GM19328 (cell line): Measurements from ENCODE around the gene PITRM1.
"Not testable (repeated sequence)": the region's sequence is repeated elsewhere in the genome, so short reads cannot be mapped to it uniquely, and the experiment has no call there.

Experiments
- ATAC-seq: cut with Tn5 transposase; IDR thresholded peaks from one replicate; pipeline ENCODE4 v1.9.1; 2021; ENCODE audit warnings: mild to moderate bottlenecking, moderate library complexity; ENCODE audit not compliant: unreplicated experiment

The PITRM1 gene

GRCh38 chr10:3197348-3198003, 24.9 kb upstream of the PITRM1 start:
- peak; percentile 53 for ATAC-seq

- no peak for ATAC-seq
These were observed 24.4 kb upstream of the PITRM1 start for GRCh38 chr10:3196958-3197347.

- no peak for ATAC-seq
These were observed 23.9 kb upstream of the PITRM1 start for GRCh38 chr10:3196482-3196881.

- ATAC-seq, result no peak
These were observed 23.1 kb upstream of the PITRM1 start for GRCh38 chr10:3195726-3196125.

GRCh38 chr10:3195286-3195685, 22.7 kb upstream of the PITRM1 start:
- no peak for ATAC-seq

- no peak for ATAC-seq
These were observed 22.3 kb upstream of the PITRM1 start for GRCh38 chr10:3194871-3195270.

- no peak for ATAC-seq
These were observed 21.2 kb upstream of the PITRM1 start for GRCh38 chr10:3193751-3194150.

- ATAC-seq, result no peak
These were observed 20.5 kb upstream of the PITRM1 start for GRCh38 chr10:3192856-3193635.

GRCh38 chr10:3190817-3191216, 18.2 kb upstream of the PITRM1 start:
- no peak for ATAC-seq

GRCh38 chr10:3187229-3187628, 14.6 kb upstream of the PITRM1 start:
- not testable (repeated sequence) for ATAC-seq

GRCh38 chr10:3186368-3186767, 13.8 kb upstream of the PITRM1 start:
- no peak for ATAC-seq

- ATAC-seq, result no peak
These were observed 12.8 kb upstream of the PITRM1 start for GRCh38 chr10:3185386-3185785.

GRCh38 chr10:3180355-3181025, 7.9 kb upstream of the PITRM1 start:
- no peak for ATAC-seq

GRCh38 chr10:3179174-3179573, 6.6 kb upstream of the PITRM1 start:
- no peak for ATAC-seq

- no peak for ATAC-seq
These were observed 5.5 kb upstream of the PITRM1 start for GRCh38 chr10:3178042-3178441.

- ATAC-seq, result peak; percentile 28
These were observed 743 bp upstream of the PITRM1 start for GRCh38 chr10:3173171-3173878.

GRCh38 chr10:3172081-3172445, 519 bp downstream of the PITRM1 start:
- no peak for ATAC-seq

GRCh38 chr10:3171488-3171887, 1.1 kb downstream of the PITRM1 start:
- ATAC-seq, result not testable (repeated sequence)

GRCh38 chr10:3169673-3170072, 2.9 kb downstream of the PITRM1 start:
- no peak for ATAC-seq

GRCh38 chr10:3169271-3169670, 3.3 kb downstream of the PITRM1 start:
- no peak for ATAC-seq

- no peak for ATAC-seq
These were observed 4.8 kb downstream of the PITRM1 start for GRCh38 chr10:3167611-3168330.
